ENCODE measurements around the gene FGF1. TPM values are rescaled to one million over a fixed set of nuclear protein-coding genes. Genes with fewer than 3 reads are reported as not detected.

FGF1 gene
- total RNA-seq, 1 experiment from 2014 or later, result 3.2 TPM

DNA sequence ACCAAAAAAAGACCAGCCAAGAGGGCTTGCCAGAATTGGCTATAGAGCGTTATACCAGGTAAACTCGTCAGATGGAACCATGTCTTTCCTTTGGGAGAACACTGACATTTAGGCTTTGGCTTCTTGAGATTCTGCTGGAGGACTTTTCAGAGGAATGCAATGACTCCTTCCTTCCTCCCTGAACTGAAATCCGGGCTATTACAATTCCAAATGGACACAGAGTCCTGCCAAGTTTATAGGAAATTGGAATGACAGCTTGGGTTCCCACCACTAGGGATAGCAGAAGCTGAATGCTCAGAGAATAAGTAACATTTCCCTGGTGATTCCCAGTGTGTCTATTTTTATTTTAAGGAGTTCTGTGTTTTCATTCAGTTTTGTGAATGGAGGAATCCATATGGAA is 143.0 kb downstream of the FGF1 start:
- no peak overlapping the region for H3K27ac ChIP-seq (ENCODE audit: insufficient read length, low read depth, low read length)
- H3K36me3 Mint-ChIP-seq (ENCODE audit: insufficient read depth in 1 of 3, low read depth in 3 of 3), result no peaks in the 10 kb centered on the region
- no peaks in the 10 kb centered on the region for H3K27me3 ChIP-seq (ENCODE audit: insufficient read depth, low read length)
- no peaks in the 10 kb centered on the region for H4K20me1 ChIP-seq (ENCODE audit: control insufficient read depth, insufficient read depth, insufficient read length)
- DNase-seq, result no peak
- peaks cover 20 to 25% of the 10 kb centered on the region in 2 experiments for H3K4me1 Mint-ChIP-seq
- H3T11ph ChIP-seq (ENCODE audit: low read length), result no peak overlapping the region
- no peak overlapping the region for H4K91ac ChIP-seq (ENCODE audit: insufficient read length, low read depth, low read length)
- no CpG with 5 or more reads among the region's 3 CpGs for WGBS (ENCODE audit: extremely low coverage, insufficient read length, low lambda C conversion rate)
- no peak overlapping the region for H2BK120ac ChIP-seq (ENCODE audit: low read depth, low read length, poor library complexity, severe bottlenecking)
- no peak overlapping the region for H3K27ac Mint-ChIP-seq
- H3K23me2 ChIP-seq (ENCODE audit: insufficient read length, low read depth, low read length, poor library complexity, severe bottlenecking), result no peaks in the 10 kb centered on the region
- no peak overlapping the region for H2BK12ac ChIP-seq (ENCODE audit: insufficient read length, low read depth, low read length)
- no peak overlapping the region for H3K56ac ChIP-seq (ENCODE audit: insufficient read length, low read depth, low read length)
- no peak overlapping the region for H3K4me3 Mint-ChIP-seq
- no peak overlapping the region for H3K4ac ChIP-seq (ENCODE audit: low read depth, low read length)
- no peak overlapping the region for H3K9ac ChIP-seq (ENCODE audit: extremely low read depth, insufficient read length, low read length)
- no peaks in the 10 kb centered on the region for H3K79me2 ChIP-seq (ENCODE audit: insufficient read depth, low read length)
- H2AFZ ChIP-seq (ENCODE audit: low read length), result no peak overlapping the region
- H3K9me3 ChIP-seq (ENCODE audit: control insufficient read depth, low read depth, low read length), result no peaks in the 10 kb centered on the region
- peaks cover 3% of the 10 kb centered on the region; the same call in 1 of the 2 replicates for H3K4me1 ChIP-seq (ENCODE audit: insufficient read depth, low read length)
- no peak overlapping the region for H4K8ac ChIP-seq (replicated peaks; ENCODE audit: insufficient read length, low read depth, low read length)
- H3K18ac ChIP-seq (ENCODE audit: insufficient read length, low read depth, low read length), result no peak overlapping the region
- H2AK5ac ChIP-seq (ENCODE audit: insufficient read length, low read length), result no peak overlapping the region
- TF ChIP-seq CTCF (conservative IDR thresholded peaks at IDR 0.05), result no peak
- no peak overlapping the region for H2BK15ac ChIP-seq (ENCODE audit: low read depth, low read length)
- no peaks in the 10 kb centered on the region for H3K27me3 Mint-ChIP-seq (ENCODE audit: low read depth)
- no peak overlapping the region for H3K23ac ChIP-seq (ENCODE audit: insufficient read length, low read depth, low read length)
- no peaks in the 10 kb centered on the region for H3K9me3 Mint-ChIP-seq
- no peak overlapping the region for H2BK5ac ChIP-seq (ENCODE audit: insufficient read length, low read length)
- H3K14ac ChIP-seq (ENCODE audit: insufficient read depth, low read length), result no peak overlapping the region
- H3K79me1 ChIP-seq (ENCODE audit: insufficient read depth, low read depth, low read length, poor library complexity, severe bottlenecking), result no peaks in the 10 kb centered on the region
- H2BK20ac ChIP-seq (ENCODE audit: low read depth, low read length, poor library complexity, severe bottlenecking), result no peak overlapping the region
- H4K5ac ChIP-seq (ENCODE audit: insufficient read length, low read depth, low read length), result no peak overlapping the region
- no peak overlapping the region for H3K4me2 ChIP-seq (ENCODE audit: insufficient read depth, insufficient read length, low read length)

Other genes with a start within 250 kb of the FGF1 start
- gene ARHGAP26, start 84.3 kb upstream of the FGF1 start, total RNA-seq (2021), result 13.8 and 15.2 TPM in 2 replicates